K562 (cell line): Measurements from ENCODE around the gene EMILIN1. TPM values are rescaled to one million over a fixed set of nuclear protein-coding genes. Genes with fewer than 3 reads are reported as not detected.
A peak's percentile ranks its signal among the peaks of the same experiment; 100 is the strongest.

Experiments
- ATAC-seq: fragments of 200-7000 bp; cut with Tn5 transposase; 3 replicates; pipeline ENCODE4 v1.9.1; 2020; ENCODE audit warnings: moderate library complexity
- BruUV-seq: library from RNA; stranded (reverse); fragments of 400-500 nt; replicated peaks from 2 replicates; lab custom pipeline; 2021; lab: Mats Ljungman, UMichigan
- CTCF ChIA-PET: fragments of 300-600 bp; formaldehyde crosslinking; extraction: SDS; loops from one replicate; lab custom pipeline; 2021; ENCODE audit warnings: low intra/inter-chr PET ratio; lab: Yijun Ruan, JAX
- POLR2A ChIA-PET: fragments of 300-600, 350-650 bp; sonication (Branson Sonifier 250); formaldehyde crosslinking; extraction: SDS; loops from one replicate; lab custom pipeline; 2021; ENCODE audit warnings: antibody characterized with exemption, inconsistent platforms; lab: Yijun Ruan, JAX
- DNase-seq, 4 experiments: peaks; one replicate each; pipeline versions ENCODE4 v3.0.0 to v3.0.0-alpha.2; 2011 to 2018; ENCODE audit warnings: low spot score in 3 of 4, mixed read lengths in 3 of 4; ENCODE audit errors: extremely low read depth in 1 of 4
- FAIRE-seq: peaks from 2 replicates; lab custom pipeline; 2011; peaks lifted over from hg19 to GRCh38; lab: Jason Lieb, UNC
- H2AFZ ChIP-seq: 2 replicates; pipeline ENCODE4 v1.6.0; 2011; ENCODE audit warnings: low read depth, low read length, control low read depth, inconsistent platforms
- H3K27ac ChIP-seq: fragments of 200-600 bp; 3 replicates; pipeline ENCODE4 v1.8.0; 2011; ENCODE audit warnings: low read depth, mild to moderate bottlenecking, control low read depth, inconsistent platforms, low read length, moderate library complexity, mixed read lengths; ENCODE audit errors: extremely low read depth
- H3K27me3 ChIP-seq, 2 experiments: fragments of 300-600 bp in 1 of 2; 2 replicates in 1 of 2; 3 replicates in 1 of 2; pipeline versions ENCODE4 v1.6.0 to v1.8.0; 2011; ENCODE audit warnings: inconsistent platforms in 2 of 2, low read length in 2 of 2, mild to moderate bottlenecking in 1 of 2, mixed read lengths in 1 of 2, moderate library complexity in 1 of 2; ENCODE audit not compliant: control insufficient read depth in 2 of 2, insufficient read depth in 2 of 2
- H3K36me3 ChIP-seq: fragments of 300-600 bp; 3 replicates; pipeline ENCODE4 v1.8.0; 2011; ENCODE audit warnings: mild to moderate bottlenecking, low read length, inconsistent platforms; ENCODE audit not compliant: control insufficient read depth, insufficient read depth
- H3K4me1 ChIP-seq, 2 experiments: fragments of 200-600 bp in 1 of 2; replicated peaks in 1 of 2; 2 replicates in 1 of 2; 3 replicates in 1 of 2; pipeline versions ENCODE4 v1.5.1 to v1.8.0; 2011; ENCODE audit warnings: inconsistent platforms in 2 of 2, low read length in 2 of 2, mild to moderate bottlenecking in 1 of 2, mixed read lengths in 1 of 2, moderate library complexity in 1 of 2; ENCODE audit not compliant: control insufficient read depth in 2 of 2, insufficient read depth in 2 of 2
- H3K4me2 ChIP-seq: 2 replicates; pipeline ENCODE4 v1.6.1; 2011; ENCODE audit warnings: low read length, control low read depth, inconsistent platforms, mixed read lengths; ENCODE audit not compliant: insufficient read depth
- H3K4me3 ChIP-seq: fragments of 200-600 bp; sonication (generic), shearing (Covaris generic); 2 replicates; pipeline ENCODE4 v1.5.1; 2016; ENCODE audit warnings: control low read depth, inconsistent platforms
- H3K79me2 ChIP-seq: fragments of 200-600 bp; 3 replicates; pipeline ENCODE4 v1.8.0; 2011; ENCODE audit warnings: low read length, inconsistent platforms; ENCODE audit not compliant: control insufficient read depth, insufficient read depth
- H3K9ac ChIP-seq, 2 experiments: 2 replicates each; pipeline versions ENCODE4 v1.6.0 to v1.6.1; 2011; ENCODE audit warnings: low read depth in 2 of 2, low read length in 2 of 2, control low read depth in 1 of 2, inconsistent platforms in 1 of 2, mild to moderate bottlenecking in 1 of 2, mixed read lengths in 1 of 2; ENCODE audit not compliant: insufficient read depth in 1 of 2
- H3K9me1 ChIP-seq: one replicate; pipeline ENCODE4 v1.6.0; 2011; ENCODE audit warnings: inconsistent platforms, mild to moderate bottlenecking, low read length, moderate library complexity; ENCODE audit not compliant: control insufficient read depth, insufficient read depth
- H3K9me3 ChIP-seq: replicated peaks from 2 replicates; pipeline ENCODE4 v1.5.1; 2011; ENCODE audit warnings: low read depth, low read length, inconsistent platforms; ENCODE audit not compliant: control insufficient read depth, insufficient read depth
- H4K20me1 ChIP-seq: replicated peaks from 2 replicates; pipeline ENCODE4 v1.6.1; 2011; ENCODE audit warnings: low read length, inconsistent platforms, mixed read lengths; ENCODE audit not compliant: control insufficient read depth, insufficient read depth
- CEBPZ ChIP-seq: fragments of 150-350 bp; IDR thresholded peaks from 2 replicates; pipeline ENCODE4 v1.6.1; 2014; ENCODE audit warnings: low read depth, mild to moderate bottlenecking, low read length, borderline replicate concordance
- RBFOX2 ChIP-seq: fragments of 200-400 bp; formaldehyde crosslinking; IDR thresholded peaks from 2 replicates; pipeline ENCODE4 v1.6.1; 2017; ENCODE audit warnings: low read depth, mild to moderate bottlenecking, low read length, moderate library complexity
- ZNF699 ChIP-seq: fragments of 250-450 bp; sonication (Bioruptor Pico); IDR thresholded peaks from 2 replicates; pipeline ENCODE4 v1.8.0; 2021; ENCODE audit warnings: mild to moderate bottlenecking, moderate library complexity; ENCODE audit not compliant: insufficient replicate concordance
- WGBS: fragments of 100-300 bp; shearing (Covaris generic); methylation state at CpG from one replicate; pipeline ENCODE4 v1.1.6; 2016; ENCODE audit warnings: low coverage, mixed read lengths; ENCODE audit not compliant: insufficient coverage; ENCODE audit errors: missing lambda C conversion rate; 5-methylcytosine and 5-hydroxymethylcytosine counted together
- in situ Hi-C: fragments of 300-500 bp; cut with MboI; formaldehyde crosslinking; loops from 4 replicates; pipeline ENCODE4 v1.15.0; 2018; ENCODE audit warnings: inconsistent platforms, mixed read lengths
- intact Hi-C: fragments of 100-400 bp; cut with micrococcal nuclease; formaldehyde crosslinking; loops from 2 replicates; pipeline ENCODE4 v1.14.2; 2022
- polyA plus RNA-seq, 8 experiments: library from polyadenylated mRNA; depleted of rRNA in 4 of 8; stranded (reverse) in 5 of 8; unstranded in 3 of 8; fragments of >200 nt; fragmentation: Nextera tagmentation in 2 of 8; fragmentation: Illumina TruSeq in 1 of 8; extraction: Ambion mirVana in 2 of 8; extraction: Trizol in 1 of 8; gene quantifications; 2 replicates each; pipeline versions ENCODE4 v1.2.1 to v1.2.3, GENCODE V29; 2011 to 2014; ENCODE audit warnings: inconsistent platforms in 1 of 8, missing spikeins in 1 of 8
- total RNA-seq, 7 experiments: library from RNA; depleted of rRNA in 6 of 7; stranded (reverse); fragments of >200 nt in 6 of 7; fragmentation: Illumina TruSeq in 2 of 7; extraction: Trizol in 2 of 7; gene quantifications; 2 replicates each; pipeline versions ENCODE4 v1.2.1 to v1.2.3, GENCODE V29; 2011 to 2021; ENCODE audit warnings: low replicate concordance in 1 of 7

EMILIN1 gene
- total and polyA plus RNA-seq, 9 of the 15 experiments (the other 6 are each of a cell fraction or from before 2014, with no cell fraction given) = 0.04 to 2.7 (median 0.54) TPM; not detected in 2

GRCh38 chr2:27067385-27067784 is 11.0 kb upstream of the EMILIN1 start:
- no peak overlapping the region for H3K4me2 ChIP-seq
- TF ChIP-seq RBFOX2 (peak; percentile 58), ZNF699 (CRISPR knock-in tag) (no peak), CEBPZ (no peak)
- peaks cover 29% of the 10 kb centered on the region for H3K79me2 ChIP-seq
- POLR2A ChIA-PET = interaction anchor here (0.7 to 9.0 kb wide), 6 partner anchors 10 to 20 kb away, joined by 3 to 112 read pairs (median 3); partner anchors contain the start of gene AGBL5
- DNase-seq (no peak), ATAC-seq (no peak), FAIRE-seq (no peak)
- intact Hi-C loops (no loop called here), in situ Hi-C loops (no loop called here)
- H3K9me3 ChIP-seq = no peaks in the 10 kb centered on the region
- H3K4me3 ChIP-seq = no peak overlapping the region
- H3K27me3 ChIP-seq = no peaks in the 10 kb centered on the region
- no peak overlapping the region; a peak in 1 of 4 replicates for H3K9ac ChIP-seq
- no peaks in the 10 kb centered on the region for H4K20me1 ChIP-seq
- BruUV-seq = no TSS peak
- CTCF ChIA-PET = no interaction called here
- no peak overlapping the region for H3K27ac ChIP-seq
- H2AFZ ChIP-seq = no peak overlapping the region
- no peaks in the 10 kb centered on the region for H3K9me1 ChIP-seq
- H3K4me1 ChIP-seq = peaks cover 37 to 39% of the 10 kb centered on the region in 2 experiments
- WGBS = 97% methylated on average over 5 of the region's 5 CpGs
- peaks cover 54% of the 10 kb centered on the region for H3K36me3 ChIP-seq
